ENCODE results near the gene ALKAL2. TPM values are rescaled to one million over a fixed set of nuclear protein-coding genes. Genes with fewer than 3 reads are reported as not detected.
A peak's percentile ranks its signal among the peaks of the same experiment; 100 is the strongest.
"Not testable (repeated sequence)": the region's sequence is repeated elsewhere in the genome, so short reads cannot be mapped to it uniquely, and the experiment has no call there.

Gene ALKAL2
- 10 to 100 TPM; 21.9 to 96.6 (median 46.1) TPM for total RNA-seq

- H3K9me3 ChIP-seq, result no peaks in the 10 kb centered on the region
- DNase-seq (ENCODE audit: low spot score in 2 of 2), result no peak
- H3K27ac ChIP-seq, result peak within 1 kb of the TSS in 3 of 4 donors; percentile 55 to 86 (median 80)
- peaks cover 0 to 56% (median 15%) of the 10 kb centered on the region in 4 donors for H3K4me1 ChIP-seq
- H3K4me3 ChIP-seq, result peak within 1 kb of the TSS; percentile 17 to 58 (median 38)
- no peaks in the 10 kb centered on the region for H3K36me3 ChIP-seq
- TF ChIP-seq EP300 (IDR thresholded peaks at IDR 0.05) (no peak), POLR2A (IDR thresholded peaks at IDR 0.05) (no peak), CTCF (IDR thresholded peaks at IDR 0.05) (no peak)
- WGBS, 2 donors, result 1% methylated on average over 41 to 72 of the region's 128 CpGs
- H3K27me3 ChIP-seq, result peaks cover 0 to 49% of the 10 kb centered on the region in 2 donors
Observed at GRCh38 chr2:287911-288757, at the start of gene ALKAL2. Gene ALKAL2, minus strand, starts transcription at chr2:288091. Its CDS starts 256 bp downstream, at chr2:287835.

GRCh38 chr2:336949-337348 lies 49.1 kb upstream of the ALKAL2 start:
- peaks cover 0 to 47% (median 2%) of the 10 kb centered on the region in 4 donors for H3K9me3 ChIP-seq
- WGBS, 2 donors, result 96 to 98% methylated on average over 2 of the region's 2 CpGs
- not testable (repeated sequence) for H3K36me3 ChIP-seq; H3K4me1 ChIP-seq; H3K27ac ChIP-seq; H3K27me3 ChIP-seq; DNase-seq (ENCODE audit: low spot score in 2 of 2); H3K4me3 ChIP-seq

- Histone ChIP-seq H3K9me3 (peaks cover 0 to 47% (median 2%) of the 10 kb centered on the region in 4 donors), H3K36me3 (no peaks in the 10 kb centered on the region), H3K4me3 (no peak overlapping the region), H3K27me3 (no peaks in the 10 kb centered on the region), H3K27ac (no peak overlapping the region), H3K4me1 (no peaks in the 10 kb centered on the region)
- no peak for DNase-seq (ENCODE audit: low spot score in 2 of 2)
- TF ChIP-seq EP300 (IDR thresholded peaks at IDR 0.05) (no peak), POLR2A (IDR thresholded peaks at IDR 0.05) (no peak), CTCF (IDR thresholded peaks at IDR 0.05) (no peak)
- 83 to 87% methylated on average over 4 of the region's 4 CpGs for WGBS, 2 donors
Observed at GRCh38 chr2:336360-336759, 48.5 kb upstream of the ALKAL2 start.

GRCh38 chr2:332592-332991 lies 44.7 kb upstream of the ALKAL2 start:
- TF ChIP-seq EP300 (IDR thresholded peaks at IDR 0.05), result no peak
- TF ChIP-seq POLR2A (IDR thresholded peaks at IDR 0.05), result no peak
- TF ChIP-seq CTCF (IDR thresholded peaks at IDR 0.05), result no peak
- DNase-seq (ENCODE audit: low spot score in 2 of 2), result no peak
- WGBS, 2 donors, result 37 to 44% methylated on average over 3 of the region's 3 CpGs

GRCh38 chr2:328761-329160 lies 40.9 kb upstream of the ALKAL2 start:
- H3K27ac ChIP-seq, result no peak overlapping the region
- H3K27me3 ChIP-seq, result no peaks in the 10 kb centered on the region
- 80 to 81% methylated on average over 4 of the region's 4 CpGs for WGBS, 2 donors
- H3K4me3 ChIP-seq, result no peak overlapping the region
- H3K4me1 ChIP-seq, result no peaks in the 10 kb centered on the region
- no peak for TF ChIP-seq EP300 (IDR thresholded peaks at IDR 0.05)
- TF ChIP-seq POLR2A (IDR thresholded peaks at IDR 0.05), result no peak
- TF ChIP-seq CTCF (IDR thresholded peaks at IDR 0.05), result no peak
- DNase-seq (ENCODE audit: low spot score in 2 of 2), result no peak
- H3K36me3 ChIP-seq, result no peaks in the 10 kb centered on the region
- H3K9me3 ChIP-seq, result peaks cover 0 to 12% (median 0%) of the 10 kb centered on the region in 4 donors

More at GRCh38 chr2:332592-332991, 44.7 kb upstream of the ALKAL2 start:
- H3K4me1 ChIP-seq, result no peaks in the 10 kb centered on the region
- no peak overlapping the region for H3K4me3 ChIP-seq
- H3K9me3 ChIP-seq, result peaks cover 0 to 33% (median 2%) of the 10 kb centered on the region in 4 donors
- no peak overlapping the region for H3K27ac ChIP-seq
- H3K27me3 ChIP-seq, result no peaks in the 10 kb centered on the region
- H3K36me3 ChIP-seq, result no peaks in the 10 kb centered on the region

Data from tibial nerve (tissue), 4 donors.